MCF 10A (cell line): ENCODE measurements around the gene RTF2. TPM values are rescaled to one million over a fixed set of nuclear protein-coding genes. Genes with fewer than 3 reads are reported as not detected.

ENCODE experiments used
- BruUV-seq: library from RNA; stranded (reverse); fragments of 400-500 nt; replicated peaks from 2 replicates; lab custom pipeline; 2021; lab: Mats Ljungman, UMichigan
- CTCF ChIA-PET: fragments of 300-600 bp; sonication (Branson Sonifier 250); formaldehyde crosslinking; extraction: SDS; loops from one replicate; lab custom pipeline; 2021; ENCODE audit warnings: antibody characterized with exemption, inconsistent platforms; lab: Yijun Ruan, JAX
- POLR2A ChIA-PET: fragments of 300-600, 350-650 bp; sonication (Branson Sonifier 250); formaldehyde crosslinking; extraction: SDS; loops from one replicate; lab custom pipeline; 2020; ENCODE audit warnings: antibody characterized with exemption, inconsistent platforms; lab: Yijun Ruan, JAX
- DNase-seq: peaks from one replicate; pipeline ENCODE4 v3.0.0-alpha.2; 2018; ENCODE audit not compliant: unreplicated experiment
- H3K27ac Mint-ChIP-seq: one replicate; pipeline ENCODE4 v1.8.0; 2022; ENCODE audit warnings: mild to moderate bottlenecking, low read depth, mixed read lengths; ENCODE audit not compliant: unreplicated experiment
- H3K27me3 Mint-ChIP-seq: one replicate; pipeline ENCODE4 v1.8.0; 2022; ENCODE audit warnings: mixed read lengths; ENCODE audit not compliant: insufficient read depth, unreplicated experiment
- H3K36me3 Mint-ChIP-seq: one replicate; pipeline ENCODE4 v1.8.0; 2022; ENCODE audit warnings: mild to moderate bottlenecking, moderate library complexity, mixed read lengths; ENCODE audit not compliant: insufficient read depth, unreplicated experiment
- H3K4me1 Mint-ChIP-seq: one replicate; pipeline ENCODE4 v1.8.0; 2022; ENCODE audit warnings: mixed read lengths; ENCODE audit not compliant: insufficient read depth, unreplicated experiment
- H3K4me3 Mint-ChIP-seq: one replicate; pipeline ENCODE4 v1.8.0; 2022; ENCODE audit warnings: mild to moderate bottlenecking, moderate library complexity, mixed read lengths; ENCODE audit not compliant: unreplicated experiment
- H3K9me3 Mint-ChIP-seq: one replicate; pipeline ENCODE4 v1.8.0; 2022; ENCODE audit warnings: mixed read lengths; ENCODE audit not compliant: unreplicated experiment
- intact Hi-C: fragments of 100-400 bp; cut with micrococcal nuclease; formaldehyde crosslinking; loops from 2 replicates; pipeline ENCODE4 v1.14.1; 2022
- total RNA-seq: library from RNA; stranded (reverse); gene quantifications from 2 replicates; pipeline ENCODE4 v1.2.3, GENCODE V29; 2022
- TF ChIP-seq, protein P1 (sequence below): fragments of 200-600 bp; IDR thresholded peaks from one replicate; pipeline ENCODE4 v1.8.0; 2022; ENCODE audit warnings: antibody characterized with exemption, mild to moderate bottlenecking; ENCODE audit not compliant: unreplicated experiment

Gene RTF2
- total RNA-seq, 1 experiment from 2014 or later = 66.4 TPM

DNA sequence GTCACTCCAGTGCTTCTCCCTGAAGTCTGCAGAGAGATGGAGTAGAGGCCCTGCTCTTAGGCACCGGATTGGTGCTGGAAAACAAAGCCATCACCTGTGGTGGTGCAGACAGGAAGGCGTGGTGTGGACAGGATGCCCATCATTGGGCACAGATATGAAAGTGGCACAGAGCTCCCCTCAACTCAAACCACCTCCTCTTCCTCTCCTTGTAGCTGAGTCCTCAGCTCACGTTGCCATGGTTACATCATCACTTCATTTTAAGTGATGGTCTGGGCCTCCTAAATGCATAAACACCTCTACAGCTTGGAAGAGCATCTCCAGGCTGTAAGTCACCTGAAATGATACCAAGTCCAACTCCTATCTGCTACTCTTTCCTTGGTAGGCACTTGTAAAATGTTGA, 8.0 kb upstream of the RTF2 start:
- peaks cover 24% of the 10 kb centered on the region for H3K27me3 Mint-ChIP-seq

DNA sequence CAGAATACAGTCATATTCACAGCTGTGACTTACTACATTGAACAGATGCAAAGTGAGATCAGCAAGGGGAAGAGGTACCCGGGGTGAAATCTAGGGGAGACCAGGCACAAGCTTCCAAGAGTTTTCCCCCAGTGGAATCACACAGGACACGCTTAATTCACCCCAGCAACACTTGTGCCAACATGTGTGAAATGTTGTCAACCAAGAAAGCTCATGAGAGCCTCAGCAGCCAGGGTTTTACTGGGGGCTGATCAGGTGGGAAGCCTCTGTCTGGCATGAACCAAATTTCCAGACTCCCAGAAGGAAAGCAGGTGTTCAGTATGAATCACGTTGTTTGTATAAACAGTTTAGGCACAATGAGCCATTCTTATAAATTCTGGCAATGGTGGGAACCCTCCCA, 6.9 kb upstream of the RTF2 start:
- H3K4me3 Mint-ChIP-seq = no peak overlapping the region
- no peaks in the 10 kb centered on the region for H3K4me1 Mint-ChIP-seq
- intact Hi-C loops = no loop called here
- BruUV-seq = no TSS peak
- H3K36me3 Mint-ChIP-seq = no peaks in the 10 kb centered on the region
- H3K27me3 Mint-ChIP-seq = peaks cover 24% of the 10 kb centered on the region
- POLR2A ChIA-PET = no interaction called here
- TF ChIP-seq, protein P1, sequence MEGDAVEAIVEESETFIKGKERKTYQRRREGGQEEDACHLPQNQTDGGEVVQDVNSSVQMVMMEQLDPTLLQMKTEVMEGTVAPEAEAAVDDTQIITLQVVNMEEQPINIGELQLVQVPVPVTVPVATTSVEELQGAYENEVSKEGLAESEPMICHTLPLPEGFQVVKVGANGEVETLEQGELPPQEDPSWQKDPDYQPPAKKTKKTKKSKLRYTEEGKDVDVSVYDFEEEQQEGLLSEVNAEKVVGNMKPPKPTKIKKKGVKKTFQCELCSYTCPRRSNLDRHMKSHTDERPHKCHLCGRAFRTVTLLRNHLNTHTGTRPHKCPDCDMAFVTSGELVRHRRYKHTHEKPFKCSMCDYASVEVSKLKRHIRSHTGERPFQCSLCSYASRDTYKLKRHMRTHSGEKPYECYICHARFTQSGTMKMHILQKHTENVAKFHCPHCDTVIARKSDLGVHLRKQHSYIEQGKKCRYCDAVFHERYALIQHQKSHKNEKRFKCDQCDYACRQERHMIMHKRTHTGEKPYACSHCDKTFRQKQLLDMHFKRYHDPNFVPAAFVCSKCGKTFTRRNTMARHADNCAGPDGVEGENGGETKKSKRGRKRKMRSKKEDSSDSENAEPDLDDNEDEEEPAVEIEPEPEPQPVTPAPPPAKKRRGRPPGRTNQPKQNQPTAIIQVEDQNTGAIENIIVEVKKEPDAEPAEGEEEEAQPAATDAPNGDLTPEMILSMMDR = no peak
- H3K27ac Mint-ChIP-seq = no peak overlapping the region
- H3K9me3 Mint-ChIP-seq = no peaks in the 10 kb centered on the region
- no peak for DNase-seq
- CTCF ChIA-PET = interaction anchor here (0.6 kb wide), 1 partner anchor 59 kb away, joined by 3 read pairs; no protein-coding TSS in a partner anchor

More for the DNA sequence above, 8.0 kb upstream of the RTF2 start:
- ChIA-PET CTCF (interaction anchor here (0.5 kb wide), 1 partner anchor 332 kb away, joined by 3 read pairs; no protein-coding TSS in a partner anchor), POLR2A (no interaction called here)
- DNase-seq = no peak
- no peak overlapping the region for H3K27ac Mint-ChIP-seq
- intact Hi-C loops = no loop called here
- H3K9me3 Mint-ChIP-seq = no peaks in the 10 kb centered on the region
- H3K36me3 Mint-ChIP-seq = no peaks in the 10 kb centered on the region
- BruUV-seq = no TSS peak
- TF ChIP-seq, protein P1 = no peak
- no peak overlapping the region for H3K4me3 Mint-ChIP-seq
- H3K4me1 Mint-ChIP-seq = no peaks in the 10 kb centered on the region

DNA sequence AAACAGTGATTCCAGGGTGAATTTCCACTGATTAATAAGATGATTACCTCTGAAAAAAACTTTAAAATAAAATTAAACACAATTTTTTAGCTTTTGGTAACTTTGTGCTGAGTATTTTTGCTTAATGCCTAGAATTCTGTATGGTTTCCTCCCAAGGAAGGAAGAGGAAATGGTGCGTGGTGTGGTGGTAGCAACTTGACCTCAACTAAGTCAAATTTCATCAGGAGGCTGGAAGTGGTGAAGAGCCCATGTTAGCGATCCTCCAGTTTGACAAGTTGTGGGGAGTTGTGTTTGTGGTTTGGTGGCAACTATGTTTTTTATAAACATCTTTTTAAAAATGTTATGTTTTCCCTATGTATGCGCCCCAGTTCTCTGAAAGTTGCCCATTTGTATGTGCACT, 5.0 kb upstream of the RTF2 start:
- intact Hi-C loops = no loop called here
- H3K4me3 Mint-ChIP-seq = no peak overlapping the region
- H3K27ac Mint-ChIP-seq = no peak overlapping the region
- no peaks in the 10 kb centered on the region for H3K4me1 Mint-ChIP-seq
- no peak for DNase-seq
- TF ChIP-seq, protein P1 = no peak
- ChIA-PET POLR2A (no interaction called here), CTCF (interaction anchor here (0.6 to 0.9 kb wide), 2 partner anchors 10 to 112 kb away, joined by 3 read pairs; no protein-coding TSS in a partner anchor)
- no peaks in the 10 kb centered on the region for H3K36me3 Mint-ChIP-seq
- no TSS peak for BruUV-seq
- peaks cover 24% of the 10 kb centered on the region for H3K27me3 Mint-ChIP-seq
- no peaks in the 10 kb centered on the region for H3K9me3 Mint-ChIP-seq

DNA sequence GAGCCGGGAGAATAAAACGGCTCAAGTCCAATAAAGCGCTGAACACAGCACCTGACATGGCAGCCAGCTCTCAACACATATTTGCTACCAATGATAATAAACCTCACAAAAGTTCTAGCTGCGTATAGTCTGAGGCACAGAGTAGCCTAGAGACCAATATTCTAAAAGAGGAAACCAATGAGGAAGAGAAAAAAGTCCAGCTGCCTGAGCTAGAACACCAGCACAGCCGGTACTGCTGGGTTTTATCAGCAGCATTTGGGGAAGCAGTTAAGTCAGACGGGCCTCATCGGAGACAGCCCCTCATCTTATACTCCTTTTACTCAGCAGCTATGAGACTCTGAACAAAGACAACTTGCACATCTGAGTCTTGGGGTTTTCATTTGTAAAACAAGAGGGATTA, 2.4 kb upstream of the RTF2 start:
- CTCF ChIA-PET = interaction anchor here (0.6 kb wide), 1 partner anchor 35 kb away, joined by 3 read pairs; no protein-coding TSS in a partner anchor
- Mint-ChIP-seq H3K36me3 (no peaks in the 10 kb centered on the region), H3K27me3 (peaks cover 24% of the 10 kb centered on the region), H3K27ac (no peak overlapping the region), H3K4me1 (peaks cover 10% of the 10 kb centered on the region), H3K4me3 (no peak overlapping the region), H3K9me3 (no peaks in the 10 kb centered on the region)
- POLR2A ChIA-PET = no interaction called here
- intact Hi-C loops = loop anchor here (5.0 kb wide), 1 partner anchor 64 kb away; no protein-coding TSS in a partner anchor
- BruUV-seq = no TSS peak
- TF ChIP-seq, protein P1 = no peak
- DNase-seq = no peak
